Mucosa of rectum (tissue), 2 donors: ENCODE results near the gene EFCAB6.

Source experiments
- H3K27ac ChIP-seq, 2 donors: one replicate each; pipeline ENCODE4 v1.7.0; 2013; ENCODE audit warnings: inconsistent platforms in 2 of 2, low read depth in 2 of 2, low read length in 2 of 2
- H3K27me3 ChIP-seq, 2 donors: one replicate each; pipeline ENCODE4 v1.7.0; 2013; ENCODE audit warnings: low read length in 2 of 2; ENCODE audit not compliant: control insufficient read depth in 2 of 2, insufficient read depth in 2 of 2
- H3K36me3 ChIP-seq, 2 donors: one replicate each; pipeline ENCODE4 v1.7.0; 2013; ENCODE audit warnings: low read length in 2 of 2; ENCODE audit not compliant: control insufficient read depth in 2 of 2, insufficient read depth in 2 of 2
- H3K4me1 ChIP-seq, 2 donors: one replicate each; pipeline ENCODE4 v1.7.0; 2013; ENCODE audit warnings: low read length in 2 of 2, mild to moderate bottlenecking in 1 of 2; ENCODE audit not compliant: control insufficient read depth in 2 of 2, insufficient read depth in 2 of 2
- H3K4me3 ChIP-seq, 2 donors: one replicate each; pipeline ENCODE4 v1.7.0; 2013; ENCODE audit warnings: low read length in 2 of 2
- H3K9ac ChIP-seq, 2 donors: one replicate each; pipeline ENCODE4 v1.7.0; 2013; ENCODE audit warnings: low read length in 2 of 2, low read depth in 1 of 2, mild to moderate bottlenecking in 1 of 2
- H3K9me3 ChIP-seq, 2 donors: one replicate each; pipeline ENCODE4 v1.7.0; 2013; ENCODE audit warnings: low read length in 2 of 2; ENCODE audit not compliant: control insufficient read depth in 2 of 2
- donor health status: healthy.
- donor health status: Normal muscosa, but diverticular disease.

The EFCAB6 gene

DNA sequence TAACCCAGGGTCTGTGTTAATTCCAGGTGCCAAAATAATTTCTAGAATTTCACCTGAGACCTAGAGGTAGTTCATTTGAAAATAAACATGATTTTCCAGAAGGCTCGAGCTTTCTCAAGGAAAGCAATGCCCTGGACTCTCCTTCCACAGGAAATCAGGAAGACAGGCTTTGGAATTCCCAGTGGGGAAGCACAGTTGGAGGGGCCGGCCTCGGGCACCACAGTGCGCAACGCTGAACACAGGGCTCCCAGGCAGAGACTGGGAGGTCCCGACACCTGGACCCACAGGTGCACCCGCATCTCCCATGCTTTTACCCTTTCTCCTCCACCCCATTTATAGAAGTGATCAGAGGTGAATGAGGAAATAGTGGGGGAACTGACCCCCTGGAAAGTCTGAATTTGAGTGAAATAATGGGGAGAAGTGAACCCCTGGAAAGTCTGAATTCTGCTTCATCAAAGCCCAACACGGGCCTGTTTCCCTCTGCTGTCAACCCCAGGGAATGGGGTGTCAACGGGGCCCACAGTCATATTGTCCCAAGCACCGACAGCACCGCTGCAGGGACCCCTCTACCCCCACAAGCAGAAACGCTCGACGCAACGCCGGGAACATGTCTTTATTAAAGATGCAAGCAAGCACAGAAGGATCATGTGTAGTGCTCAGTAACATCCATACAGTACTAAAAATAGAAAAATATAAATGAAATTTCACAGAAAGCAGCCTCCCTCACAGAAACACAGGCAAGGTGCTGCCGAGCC is 12.0 kb upstream of the EFCAB6 start:
- Histone ChIP-seq H3K4me1 (no peaks in the 10 kb centered on the region), H3K9me3 (no peaks in the 10 kb centered on the region), H3K27ac (no peak overlapping the region), H3K9ac (no peak overlapping the region), H3K27me3 (peaks cover 7 to 25% of the 10 kb centered on the region in 2 donors), H3K4me3 (no peak overlapping the region), H3K36me3 (no peaks in the 10 kb centered on the region)

GRCh38 chr22:43823353-43823908 is 11.3 kb upstream of the EFCAB6 start:
- Histone ChIP-seq H3K4me1 (no peaks in the 10 kb centered on the region), H3K27me3 (peaks cover 7 to 25% of the 10 kb centered on the region in 2 donors), H3K9me3 (no peaks in the 10 kb centered on the region), H3K27ac (no peak overlapping the region), H3K4me3 (no peak overlapping the region), H3K36me3 (no peaks in the 10 kb centered on the region), H3K9ac (no peak overlapping the region)

GRCh38 chr22:43821606-43822425 is 9.7 kb upstream of the EFCAB6 start:
- Histone ChIP-seq H3K9me3 (no peaks in the 10 kb centered on the region), H3K36me3 (no peaks in the 10 kb centered on the region), H3K4me3 (no peak overlapping the region), H3K9ac (no peak overlapping the region), H3K27ac (no peak overlapping the region), H3K27me3 (peaks cover 7 to 25% of the 10 kb centered on the region in 2 donors), H3K4me1 (no peaks in the 10 kb centered on the region)

DNA sequence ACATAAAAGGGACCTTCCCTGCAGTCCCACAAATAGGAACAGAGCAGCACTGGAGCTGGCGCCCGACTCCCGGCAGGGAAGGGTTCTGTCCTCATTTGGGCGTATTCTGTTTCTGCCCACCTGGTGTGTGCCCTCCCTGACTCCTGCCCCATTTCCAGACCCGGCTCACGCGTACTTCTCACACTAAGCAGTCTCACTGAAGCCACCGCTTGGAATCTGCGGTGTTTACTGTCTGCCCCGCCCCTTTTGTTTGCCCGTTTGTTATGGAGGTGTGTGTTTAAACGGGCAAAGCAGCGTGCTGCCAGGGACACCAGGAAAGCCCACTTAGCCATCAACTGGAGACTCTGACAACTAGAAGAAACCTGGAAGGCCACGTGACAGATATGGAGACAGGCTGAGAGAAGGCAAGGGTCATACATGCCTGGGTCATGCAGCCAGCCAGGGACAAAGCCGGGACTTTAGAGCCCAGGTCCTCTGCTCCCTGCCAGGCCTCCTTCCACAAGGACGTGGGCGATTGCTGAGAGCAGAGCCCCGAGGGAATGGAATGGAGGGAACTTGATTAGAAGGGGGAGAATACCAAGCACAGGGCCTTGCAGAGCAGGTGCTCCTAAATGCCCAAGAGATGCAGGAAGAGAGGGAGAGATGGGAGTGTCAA is 8.7 kb upstream of the EFCAB6 start:
- H3K9ac ChIP-seq = no peak overlapping the region
- no peak overlapping the region for H3K27ac ChIP-seq
- H3K36me3 ChIP-seq = no peaks in the 10 kb centered on the region
- H3K9me3 ChIP-seq = no peaks in the 10 kb centered on the region
- H3K4me3 ChIP-seq = no peak overlapping the region
- no peaks in the 10 kb centered on the region for H3K4me1 ChIP-seq
- H3K27me3 ChIP-seq = peaks cover 7 to 25% of the 10 kb centered on the region in 2 donors

DNA sequence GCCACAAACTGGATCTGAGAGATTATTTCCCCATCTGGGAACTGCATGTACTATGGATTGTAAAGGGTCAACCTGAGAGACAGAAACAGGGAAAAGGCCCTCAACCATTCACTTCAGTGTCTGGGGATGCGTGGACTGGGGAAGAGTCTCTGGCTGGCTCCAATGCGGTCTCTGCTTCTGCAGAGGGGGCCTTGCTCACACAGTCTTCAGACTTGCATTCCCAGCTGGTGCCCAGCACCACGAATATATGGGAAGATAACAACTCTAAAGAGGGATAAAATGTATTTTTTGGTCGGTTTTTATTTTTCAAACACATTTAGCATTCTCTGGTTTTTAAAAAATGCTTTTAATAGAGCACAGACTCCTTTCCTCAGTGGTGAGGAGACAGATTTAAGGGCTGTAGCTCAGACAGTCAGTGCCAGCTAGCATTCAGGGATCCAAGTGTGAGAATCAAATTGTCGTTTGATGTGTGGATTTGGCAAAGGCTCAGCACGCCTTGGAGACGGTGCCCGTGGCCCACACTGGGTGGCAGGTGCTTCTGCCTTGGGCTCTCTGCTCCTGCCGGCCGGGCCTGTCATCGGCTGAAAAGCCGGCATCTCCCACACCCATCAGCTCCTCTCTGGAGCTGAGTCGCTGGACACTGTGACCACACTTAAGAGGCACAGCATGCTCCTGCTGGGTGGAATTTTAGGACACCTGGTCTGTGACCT is 8.0 kb upstream of the EFCAB6 start:
- Histone ChIP-seq H3K9me3 (no peaks in the 10 kb centered on the region), H3K9ac (no peak overlapping the region), H3K27ac (no peak overlapping the region), H3K27me3 (peaks cover 7 to 25% of the 10 kb centered on the region in 2 donors), H3K36me3 (no peaks in the 10 kb centered on the region), H3K4me3 (no peak overlapping the region), H3K4me1 (no peaks in the 10 kb centered on the region)

GRCh38 chr22:43819421-43819921 is 7.4 kb upstream of the EFCAB6 start:
- Histone ChIP-seq H3K4me1 (no peaks in the 10 kb centered on the region), H3K4me3 (no peak overlapping the region), H3K9ac (no peak overlapping the region), H3K27ac (no peak overlapping the region), H3K36me3 (no peaks in the 10 kb centered on the region), H3K9me3 (no peaks in the 10 kb centered on the region), H3K27me3 (peaks cover 7 to 25% of the 10 kb centered on the region in 2 donors)

GRCh38 chr22:43818981-43819380 is 6.9 kb upstream of the EFCAB6 start:
- Histone ChIP-seq H3K4me3 (no peak overlapping the region), H3K9ac (no peak overlapping the region), H3K4me1 (no peaks in the 10 kb centered on the region), H3K36me3 (no peaks in the 10 kb centered on the region), H3K9me3 (no peaks in the 10 kb centered on the region), H3K27me3 (peaks cover 7 to 25% of the 10 kb centered on the region in 2 donors), H3K27ac (no peak overlapping the region)

GRCh38 chr22:43817402-43817801 is 5.3 kb upstream of the EFCAB6 start:
- Histone ChIP-seq H3K36me3 (no peaks in the 10 kb centered on the region), H3K9ac (no peak overlapping the region), H3K27me3 (peaks cover 7 to 21% of the 10 kb centered on the region in 2 donors), H3K9me3 (no peaks in the 10 kb centered on the region), H3K27ac (no peak overlapping the region), H3K4me1 (peaks cover 6% of the 10 kb centered on the region in 2 donors), H3K4me3 (no peak overlapping the region)

DNA sequence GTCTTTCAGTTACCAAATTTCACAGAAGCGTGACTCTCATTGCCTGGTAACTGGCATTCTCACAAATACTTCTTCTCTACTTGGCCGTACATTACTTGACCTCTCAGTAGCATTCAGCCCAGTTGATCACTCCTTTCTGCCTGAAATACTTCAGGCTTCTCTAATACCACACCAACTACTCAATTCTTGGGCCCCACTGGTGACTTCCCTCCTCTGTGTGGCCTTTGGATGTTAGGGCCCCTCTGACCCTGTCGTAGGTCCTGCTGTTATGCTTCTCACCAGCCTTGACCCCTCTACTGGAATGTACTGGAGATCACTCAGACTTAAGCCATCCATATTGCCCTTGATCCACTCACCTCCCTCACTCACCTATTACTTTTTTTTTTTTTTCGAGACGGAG is 2.2 kb upstream of the EFCAB6 start:
- Histone ChIP-seq H3K9ac (no peak overlapping the region), H3K27ac (no peak overlapping the region), H3K36me3 (no peaks in the 10 kb centered on the region), H3K27me3 (peaks cover 0 to under 1% of the 10 kb centered on the region in 2 donors), H3K9me3 (no peaks in the 10 kb centered on the region), H3K4me3 (no peak overlapping the region), H3K4me1 (peaks cover 8 to 13% of the 10 kb centered on the region in 2 donors)
